ENCODE data around the gene LCN15.
"Not testable (repeated sequence)": the region's sequence is repeated elsewhere in the genome, so short reads cannot be mapped to it uniquely, and the experiment has no call there.

LCN15 gene, protein sequence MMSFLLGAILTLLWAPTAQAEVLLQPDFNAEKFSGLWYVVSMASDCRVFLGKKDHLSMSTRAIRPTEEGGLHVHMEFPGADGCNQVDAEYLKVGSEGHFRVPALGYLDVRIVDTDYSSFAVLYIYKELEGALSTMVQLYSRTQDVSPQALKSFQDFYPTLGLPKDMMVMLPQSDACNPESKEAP

DNA sequence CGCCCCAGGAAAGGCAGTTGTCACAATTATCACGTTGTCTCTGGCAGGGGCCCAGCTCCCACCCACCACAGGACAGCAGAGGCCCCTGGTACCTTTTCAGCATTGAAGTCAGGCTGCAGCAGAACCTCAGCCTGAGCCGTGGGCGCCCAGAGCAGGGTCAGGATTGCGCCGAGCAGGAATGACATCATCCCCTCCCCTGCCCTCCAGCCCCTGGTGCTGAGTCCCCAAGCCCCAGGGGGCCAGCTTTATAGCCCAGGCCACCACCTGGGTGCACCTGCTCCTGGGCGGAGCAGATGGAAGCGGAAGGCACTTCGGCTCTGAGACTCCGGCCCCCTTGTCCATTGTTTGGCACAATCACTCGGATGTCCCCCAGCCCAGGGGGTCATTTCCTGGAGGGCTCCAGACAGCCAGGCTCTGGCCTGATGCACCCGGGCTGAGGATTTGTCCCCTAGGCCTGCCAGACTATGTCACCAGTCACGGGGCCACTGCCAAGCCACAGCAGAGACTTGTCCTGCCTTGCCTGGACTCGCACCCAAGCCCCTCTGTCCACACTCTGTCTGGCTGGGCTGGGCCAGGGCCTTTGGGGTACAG, at the start of gene LCN15:
Gene LCN15 (minus strand): TSS at position 218 of the 591 bp plus-strand sequence. CDS start 30 bp downstream, at position 188.
- DNase-seq (ENCODE audit: low spot score): no peak

DNA sequence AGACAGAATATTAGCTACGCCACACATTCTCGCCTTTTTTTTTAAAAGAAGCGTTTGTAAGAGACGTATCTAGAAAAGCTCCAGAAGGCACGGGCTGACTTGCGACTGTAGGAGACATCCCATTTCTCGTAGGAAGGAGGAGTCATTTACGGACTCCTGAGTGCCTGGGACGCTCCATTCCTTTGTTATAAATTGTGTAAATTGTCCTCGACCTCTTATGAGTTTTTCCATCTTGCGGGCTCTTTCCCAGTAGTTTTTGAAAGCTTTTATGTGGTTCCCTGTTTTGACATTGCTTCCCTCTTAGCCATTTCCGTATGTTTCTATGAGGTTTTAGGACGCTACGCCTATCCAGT, 44.5 kb upstream of the LCN15 start:
- no peak for DNase-seq (ENCODE audit: low spot score)

DNA sequence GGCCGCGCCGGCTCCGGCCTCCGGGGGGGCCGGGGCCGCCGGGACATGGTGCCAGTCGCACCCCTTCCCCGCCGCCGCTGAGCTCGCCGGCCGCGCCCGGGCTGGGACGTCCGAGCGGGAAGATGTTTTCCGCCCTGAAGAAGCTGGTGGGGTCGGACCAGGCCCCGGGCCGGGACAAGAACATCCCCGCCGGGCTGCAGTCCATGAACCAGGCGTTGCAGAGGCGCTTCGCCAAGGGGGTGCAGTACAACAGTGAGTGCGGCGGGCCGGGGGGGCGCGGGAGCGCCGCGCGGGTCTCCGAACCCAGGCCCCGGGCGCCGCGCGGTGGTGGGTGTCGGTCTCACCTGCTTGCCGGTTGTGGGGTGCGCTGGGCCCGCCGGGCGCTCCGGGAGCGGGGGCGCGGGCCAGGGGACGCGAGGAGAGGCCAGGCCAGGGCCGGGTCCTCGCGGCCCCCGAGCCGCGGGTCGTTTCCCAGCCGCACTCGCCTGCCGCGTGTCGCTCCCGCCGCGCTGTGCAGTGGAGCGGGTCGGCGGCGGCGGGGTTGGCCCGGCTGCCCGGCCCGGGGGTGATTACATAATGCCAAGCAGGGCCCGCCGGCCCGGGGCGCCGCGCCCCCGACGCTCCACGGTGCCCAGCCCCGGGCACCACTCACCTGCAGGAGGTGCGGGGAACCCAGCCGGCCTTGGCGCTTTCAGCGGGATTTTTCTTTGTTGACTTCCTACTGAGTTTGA, 43.9 kb upstream of the LCN15 start:
- peak; percentile 62 for DNase-seq (ENCODE audit: low spot score)

DNA sequence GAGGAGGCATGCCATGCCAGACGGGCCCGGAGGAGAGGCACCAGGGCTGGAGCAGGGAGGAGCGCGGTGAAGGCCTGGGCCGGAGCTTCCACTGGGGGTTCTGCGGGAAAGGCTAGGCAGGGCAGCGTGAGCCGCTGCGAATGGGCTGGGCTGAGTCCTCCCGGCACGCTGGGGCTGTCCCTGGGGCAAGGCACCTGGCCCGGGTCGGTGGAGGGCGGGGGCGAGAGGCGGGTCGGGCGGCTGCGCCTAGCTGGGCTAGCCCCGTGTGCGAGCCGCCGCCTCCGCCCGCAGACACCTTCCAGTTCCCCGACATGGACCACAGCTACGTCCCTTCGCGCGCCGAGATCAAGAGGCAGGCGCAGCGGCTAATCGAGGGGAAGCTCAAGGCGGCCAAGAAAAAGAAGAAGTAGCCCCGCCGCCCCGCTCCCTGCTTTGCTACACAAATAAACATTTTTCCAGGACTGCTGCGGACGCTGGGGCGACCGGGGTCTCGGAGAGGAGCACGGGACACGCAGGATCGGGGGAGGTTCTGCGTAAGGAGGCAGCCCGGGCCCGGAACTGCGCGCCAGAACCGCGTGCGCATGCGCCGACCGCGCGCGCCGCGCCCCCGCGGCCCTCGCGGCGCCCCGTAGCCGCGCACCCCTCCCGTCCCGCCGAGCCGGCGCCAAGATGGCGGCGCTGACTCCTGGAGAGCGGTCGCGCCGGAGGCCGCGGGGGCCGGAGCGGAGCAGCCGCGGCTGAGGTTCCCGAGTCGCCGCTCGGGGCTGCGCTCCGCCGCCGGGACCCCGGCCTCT, 43.2 kb upstream of the LCN15 start, which contains the start of gene RABL6:
Gene RABL6 (plus strand): TSS at position 668 of the 794 bp plus-strand sequence. CDS start 249 bp downstream, outside the sequence.
- DNase-seq (ENCODE audit: low spot score): peak; percentile 98

DNA sequence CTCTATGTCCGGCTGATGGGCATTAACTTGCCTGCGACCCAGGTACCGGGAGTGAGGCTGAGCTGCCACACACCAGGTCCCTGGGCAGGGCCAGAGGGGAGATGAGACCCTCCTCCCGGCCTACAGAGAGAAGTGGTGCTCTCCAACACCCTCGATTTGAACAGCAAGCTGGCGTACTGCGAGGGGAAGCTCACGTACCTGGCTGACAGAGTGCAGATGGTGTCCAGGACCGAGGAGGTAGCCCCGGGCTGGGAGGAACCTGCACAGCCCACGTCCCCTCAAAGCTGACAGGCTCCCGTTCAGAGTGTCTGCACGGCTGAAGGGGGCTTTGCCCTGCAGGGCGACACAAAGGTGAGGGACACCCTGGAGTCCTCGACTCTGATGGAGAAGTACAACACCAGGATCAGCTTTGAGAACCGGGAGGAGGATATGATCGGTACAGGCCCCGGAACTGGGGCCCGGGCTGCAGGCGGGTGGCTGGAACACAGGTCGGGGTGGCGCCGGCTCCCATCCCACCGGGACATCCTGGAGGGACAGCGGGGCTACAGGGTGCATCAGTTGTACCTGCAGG, 42.4 kb upstream of the LCN15 start:
- no peak for DNase-seq (ENCODE audit: low spot score)

DNA sequence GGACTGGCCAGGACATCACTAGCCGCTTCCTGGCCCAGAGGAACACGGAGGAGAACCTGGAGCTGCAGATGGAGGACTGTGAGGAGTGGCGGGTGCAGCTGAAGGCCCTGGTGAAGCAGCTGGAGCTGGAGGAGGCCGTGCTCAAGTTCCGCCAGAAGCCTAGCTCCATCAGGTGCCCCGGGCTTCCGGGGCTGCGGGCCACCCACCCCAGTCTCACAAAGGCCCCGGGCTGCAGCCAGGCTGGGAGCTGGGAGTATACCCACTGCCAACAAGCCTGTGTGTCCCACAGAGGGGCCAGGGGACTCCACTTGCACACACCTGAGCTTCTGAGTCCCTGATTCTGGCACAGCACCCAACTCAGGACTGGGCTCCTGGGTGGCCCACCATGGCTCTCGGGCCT, 41.7 kb upstream of the LCN15 start:
- no peak for DNase-seq (ENCODE audit: low spot score)

DNA sequence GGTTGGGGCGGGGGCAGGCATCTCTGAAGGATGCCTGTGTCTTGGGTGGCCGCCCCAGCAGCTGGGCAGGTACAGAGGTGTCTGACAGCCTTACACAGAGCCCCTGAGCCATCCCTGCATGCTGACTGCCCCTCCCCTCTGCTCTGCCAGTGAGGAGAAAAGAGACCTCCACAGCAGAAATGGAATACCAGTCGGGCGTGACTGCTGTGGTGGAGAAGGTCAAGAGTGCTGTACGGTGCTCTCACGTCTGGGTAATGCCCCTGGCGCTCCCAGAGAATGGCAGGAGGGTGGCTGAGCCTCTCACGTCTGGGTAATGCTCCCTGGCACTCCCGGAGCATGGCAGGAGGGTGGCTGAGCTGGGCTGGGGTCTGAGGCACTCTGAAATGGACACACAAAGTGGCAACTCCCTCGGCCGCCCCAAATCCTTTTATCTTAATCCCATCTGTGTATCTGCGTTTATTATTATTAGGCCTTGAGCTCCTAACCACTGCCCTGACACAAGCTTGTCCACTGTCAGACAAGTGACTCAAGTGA, 41.0 kb upstream of the LCN15 start:
- no peak for DNase-seq (ENCODE audit: low spot score)

DNA sequence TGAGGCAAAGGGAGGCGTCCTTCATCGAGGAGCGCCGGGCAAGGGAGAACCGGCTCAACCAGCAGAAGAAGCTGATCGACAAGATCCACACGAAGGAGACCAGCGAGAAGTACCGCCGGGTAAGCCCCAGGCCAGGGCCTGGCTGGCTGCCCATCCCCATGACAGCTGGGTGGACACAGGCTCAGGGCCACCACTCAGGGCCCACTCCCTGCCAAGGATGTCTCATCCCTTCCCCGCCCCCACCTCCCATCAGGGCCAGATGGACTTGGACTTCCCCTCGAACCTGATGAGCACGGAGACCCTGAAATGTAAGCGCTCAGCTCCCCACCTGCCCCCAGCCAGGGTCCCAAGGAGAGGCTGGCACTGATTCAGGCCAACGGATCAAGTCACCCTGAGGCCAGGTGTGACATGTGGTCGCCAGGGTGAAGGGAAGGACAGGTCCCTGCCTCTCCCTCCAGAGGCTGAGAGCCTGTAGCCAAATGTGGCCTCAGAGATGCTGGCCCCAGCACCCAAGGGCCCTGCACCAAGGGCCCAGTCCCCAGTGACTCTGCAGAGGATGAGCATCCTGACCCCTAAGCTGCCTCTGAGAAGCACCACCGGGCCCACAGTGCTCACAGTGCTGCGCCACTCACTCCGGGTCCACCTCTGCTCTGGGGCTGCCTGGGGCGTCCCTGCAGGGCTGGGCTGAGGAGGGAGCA, 40.3 kb upstream of the LCN15 start:
- no peak for DNase-seq (ENCODE audit: low spot score)

DNA sequence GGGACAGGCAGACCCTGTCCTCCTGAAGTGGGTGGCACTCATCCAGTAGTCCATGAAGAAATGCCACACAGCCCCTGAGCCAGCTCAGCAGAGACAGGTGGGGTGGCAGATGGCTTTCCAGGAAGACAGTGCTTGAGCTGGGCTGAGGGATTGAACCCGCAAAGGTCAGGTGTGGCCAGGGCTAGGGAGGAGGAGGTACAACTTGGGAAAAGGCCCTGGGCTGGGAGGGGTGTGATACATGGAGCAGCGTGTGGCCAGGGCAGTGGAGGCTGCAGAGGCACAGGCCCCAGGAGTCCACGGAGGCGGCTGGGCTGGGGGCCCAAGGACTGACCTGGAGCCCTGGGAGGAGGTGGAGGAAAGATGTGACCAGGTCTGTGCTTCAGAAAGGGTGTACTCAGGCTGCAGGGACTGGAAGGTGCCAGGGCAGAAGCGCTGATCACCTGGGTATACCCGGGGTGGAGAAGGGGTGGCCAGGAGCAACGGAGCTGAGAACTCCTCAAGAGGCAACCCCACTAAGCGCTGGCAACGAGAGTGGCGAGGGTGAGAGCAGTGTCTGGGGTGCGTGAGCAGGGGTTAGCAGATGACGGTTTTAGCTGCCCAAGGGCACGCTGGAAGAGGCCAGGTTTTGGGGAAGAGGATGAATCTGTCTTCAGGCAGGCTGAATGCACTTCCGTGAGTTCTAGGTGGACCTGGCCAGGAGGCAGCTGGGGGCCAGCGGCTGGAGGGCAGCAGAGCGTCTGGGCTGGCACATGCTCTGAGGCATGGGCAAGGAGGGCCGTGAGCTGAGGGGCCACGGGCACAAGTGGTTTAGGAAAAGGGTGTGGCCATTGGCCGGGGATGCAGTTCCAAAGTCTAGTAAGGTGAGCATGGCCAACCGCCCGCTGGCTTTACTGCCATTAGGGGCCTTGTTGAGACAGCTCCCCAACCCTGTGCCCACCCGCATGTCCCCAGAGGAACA, 39.5 kb upstream of the LCN15 start:
- no peak for DNase-seq (ENCODE audit: low spot score)

DNA sequence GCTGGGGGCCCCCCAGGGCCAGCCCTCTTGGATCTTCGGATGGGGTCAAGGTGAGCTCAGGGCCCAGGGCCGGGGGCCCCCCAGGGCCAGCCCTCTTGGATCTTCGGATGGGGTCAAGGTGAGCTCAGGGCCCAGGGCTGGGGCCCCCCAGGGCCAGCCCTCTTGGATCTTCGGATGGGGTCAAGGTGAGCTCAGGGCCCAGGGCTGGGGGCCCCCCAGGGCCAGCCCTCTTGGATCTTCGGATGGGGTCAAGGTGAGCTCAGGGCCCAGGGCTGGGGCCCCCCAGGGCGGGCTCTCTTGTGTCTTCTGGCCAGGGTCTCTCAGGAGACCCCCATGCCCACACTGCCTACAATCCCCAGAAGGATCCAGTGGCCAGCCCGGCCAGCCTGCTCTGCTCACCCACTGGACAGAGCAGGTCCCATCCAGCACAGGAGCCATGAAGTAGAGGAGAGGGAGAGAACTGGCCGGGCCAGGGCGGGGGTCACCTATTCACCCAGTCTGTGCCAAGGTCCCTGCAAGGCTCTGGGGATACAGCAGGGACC, 38.8 kb upstream of the LCN15 start:
- not testable (repeated sequence) for DNase-seq (ENCODE audit: low spot score)

DNA sequence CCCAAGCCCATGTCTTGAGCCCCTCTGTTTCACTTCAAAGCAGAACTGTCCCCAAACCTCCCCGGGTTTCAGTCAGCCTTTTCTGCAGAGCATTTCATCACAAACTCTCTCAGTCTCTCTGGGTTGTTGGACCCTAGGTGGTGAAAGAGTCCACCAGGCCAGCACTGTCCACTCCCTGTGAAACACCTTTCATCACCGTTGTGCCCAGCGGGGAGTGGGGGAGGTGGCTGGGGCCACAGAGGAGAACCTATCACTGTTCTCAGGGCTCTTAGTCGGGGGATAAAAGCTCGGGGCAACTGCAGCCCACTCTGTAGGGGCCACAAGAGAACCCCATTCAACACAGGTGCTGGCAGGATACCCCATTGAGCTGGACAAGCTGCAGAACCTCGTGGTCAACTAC, 38.0 kb upstream of the LCN15 start:
- no peak for DNase-seq (ENCODE audit: low spot score)

DNA sequence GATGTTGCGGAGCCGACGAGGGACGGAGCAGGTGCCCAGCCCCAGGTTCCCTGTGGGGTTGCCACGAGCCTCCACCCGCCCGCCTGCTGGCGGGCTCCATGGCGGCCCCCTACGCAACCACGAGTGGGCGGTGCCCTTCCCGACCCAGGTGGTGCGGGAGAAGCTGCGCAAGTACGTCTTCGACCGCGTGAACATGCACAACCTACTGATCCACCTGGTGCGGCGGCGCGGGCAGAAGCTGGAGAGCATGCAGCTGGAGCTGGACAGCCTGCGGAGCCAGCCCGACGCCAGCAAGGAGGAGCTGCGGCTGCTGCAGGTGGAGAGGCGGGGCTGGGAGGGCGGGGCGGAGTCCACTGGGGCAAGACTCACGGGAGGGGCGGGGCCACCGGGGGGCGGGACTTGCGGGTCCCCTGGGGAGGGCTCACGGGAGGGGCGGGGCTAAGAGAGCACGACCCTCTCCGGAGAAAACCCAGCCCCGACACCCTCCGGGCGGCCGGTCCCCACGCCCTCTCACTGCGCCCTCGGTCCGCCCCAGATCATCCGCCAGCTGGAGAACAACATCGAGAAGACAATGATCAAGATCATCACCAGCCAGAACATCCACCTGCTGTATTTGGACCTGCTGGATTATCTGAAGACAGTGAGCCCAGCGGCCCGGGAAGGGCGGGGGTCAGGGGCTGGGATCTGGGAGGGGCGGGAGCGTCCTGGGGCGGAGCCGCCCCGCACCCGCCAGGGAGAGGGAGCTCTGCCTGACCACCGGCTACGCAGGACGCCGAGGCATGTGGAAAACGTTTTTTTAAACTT, 35.7 kb upstream of the LCN15 start:
- peak; percentile 87 for DNase-seq (ENCODE audit: low spot score)

DNA sequence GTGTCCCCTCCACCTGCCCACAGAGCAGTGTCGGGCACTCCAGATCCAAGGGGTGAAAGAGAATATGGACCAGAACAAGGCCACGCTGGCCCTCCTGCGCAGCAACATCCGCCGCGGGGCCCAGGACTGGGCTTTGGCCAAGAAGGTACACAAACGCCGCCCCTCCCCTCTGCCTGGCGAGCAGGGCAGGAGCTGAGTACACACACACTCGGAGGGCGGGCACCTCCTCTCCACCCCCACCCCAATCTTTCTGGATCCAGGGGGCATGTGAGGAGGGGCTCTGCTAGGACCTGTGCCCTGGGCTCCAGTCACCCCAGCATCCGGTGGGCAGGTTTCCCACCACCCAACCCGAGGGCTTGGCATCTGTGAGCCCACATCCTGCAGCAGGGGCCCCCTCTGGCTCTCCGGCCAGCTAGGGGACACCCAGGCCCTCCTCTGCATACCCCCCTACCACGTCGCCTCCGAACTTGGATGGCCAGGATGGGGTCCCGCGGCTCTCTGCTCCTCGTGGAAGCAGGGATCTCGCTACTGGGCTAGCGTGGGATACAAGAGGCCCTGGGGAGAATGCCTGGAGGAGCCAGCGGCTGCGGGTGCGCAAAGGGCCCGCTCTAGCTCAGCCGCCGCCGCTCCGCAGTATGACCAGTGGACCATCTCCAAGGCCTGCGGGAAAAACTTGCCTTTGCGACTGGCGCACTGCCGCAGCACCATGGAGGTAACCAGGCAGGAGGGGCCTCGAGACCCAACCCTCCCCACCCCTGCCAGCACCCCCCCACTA, 34.9 kb upstream of the LCN15 start:
- no peak for DNase-seq (ENCODE audit: low spot score)

DNA sequence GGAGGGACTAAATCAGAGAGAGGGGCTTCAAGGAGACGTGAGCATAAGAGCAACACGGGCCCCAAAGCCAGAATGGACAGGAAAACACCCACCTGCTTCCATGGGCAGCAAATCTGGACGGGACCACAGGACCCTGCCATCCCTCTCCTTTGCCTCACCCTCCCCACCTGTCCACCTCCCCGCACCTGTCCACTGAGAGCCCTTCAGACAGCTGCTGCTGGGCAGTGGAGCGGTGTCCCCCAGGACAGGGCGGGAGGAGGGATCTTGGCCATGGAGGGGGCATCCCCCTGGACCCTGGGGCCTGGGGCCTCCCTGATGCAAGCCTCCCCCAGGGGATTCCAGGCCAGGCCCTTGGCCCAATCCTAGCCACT, 34.4 kb upstream of the LCN15 start:
- DNase-seq (ENCODE audit: low spot score): no peak

DNA sequence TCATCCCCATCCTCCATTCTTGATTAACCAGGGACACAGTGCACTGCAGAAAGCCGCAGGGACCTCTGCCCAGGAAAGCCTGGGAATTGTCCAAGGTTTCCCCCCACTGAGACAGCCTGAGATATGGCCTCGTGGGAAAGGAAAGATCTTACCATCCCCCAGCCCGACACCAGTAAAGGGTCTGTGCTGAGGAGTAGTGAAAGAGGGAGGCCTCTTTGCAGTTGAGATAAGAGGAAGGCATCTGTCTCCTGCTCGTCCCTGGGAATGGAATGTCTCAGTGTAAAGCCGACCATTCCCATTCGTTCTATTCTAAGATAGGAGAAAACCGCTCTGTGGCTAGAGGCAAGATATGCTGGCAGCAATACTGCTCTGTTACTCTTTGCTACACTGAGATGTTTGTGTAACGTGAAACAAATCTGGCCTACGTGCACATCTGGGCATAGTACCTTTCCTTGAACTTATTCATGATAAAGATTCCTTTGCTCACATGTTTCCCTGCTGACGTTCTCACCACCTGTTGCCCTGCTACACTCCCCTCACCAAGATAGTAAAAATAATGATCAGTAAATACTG, 32.5 kb upstream of the LCN15 start:
- DNase-seq (ENCODE audit: low spot score): not testable (repeated sequence)

DNA sequence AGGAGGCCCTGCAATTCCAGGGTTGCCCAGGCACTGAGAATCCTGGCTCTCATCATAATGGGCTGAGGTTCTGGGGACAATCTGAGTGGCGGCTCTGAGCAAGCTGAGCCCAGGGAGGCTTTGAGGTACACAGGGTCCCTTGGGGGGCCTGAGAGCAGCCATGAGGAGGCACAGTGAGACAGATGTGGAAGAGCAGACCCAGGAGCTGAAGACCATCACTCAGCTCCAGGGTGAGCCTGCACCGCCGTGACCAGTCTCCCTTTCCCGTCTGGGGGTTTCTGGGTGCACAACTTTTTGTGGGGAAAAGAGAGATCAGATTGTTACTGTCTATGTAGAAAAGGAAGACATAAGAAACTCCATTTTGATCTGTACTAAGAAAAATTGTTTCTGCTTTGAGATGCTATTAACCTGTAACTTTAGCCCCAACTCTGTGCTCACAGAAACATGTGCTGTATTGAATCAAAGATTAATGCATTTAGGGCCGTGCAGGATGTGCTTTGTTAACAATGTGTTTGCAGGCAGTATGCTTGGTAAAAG, 32.0 kb upstream of the LCN15 start, which contains the start of gene CCDC183:
Gene CCDC183 (plus strand): TSS at position 101 of the 537 bp plus-strand sequence. CDS start 60 bp downstream, at position 161.
- DNase-seq (ENCODE audit: low spot score): no peak

DNA sequence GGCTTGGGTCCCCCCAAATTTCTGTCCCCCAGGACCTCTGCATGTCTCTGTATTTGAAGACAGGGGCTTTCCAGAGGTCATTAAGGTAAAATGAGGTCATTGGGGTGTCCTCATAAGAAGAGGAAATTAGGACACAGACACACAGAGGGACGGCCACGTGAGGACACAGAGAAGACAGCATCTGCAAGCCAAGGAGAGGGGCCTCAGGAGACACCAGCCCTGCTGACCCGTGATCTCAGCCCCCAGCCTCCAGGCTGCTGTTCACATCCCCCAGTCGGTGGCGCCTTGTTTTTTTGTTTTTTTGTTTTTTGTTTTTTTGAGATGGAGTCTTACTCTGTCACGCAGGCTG, 30.7 kb upstream of the LCN15 start:
- DNase-seq (ENCODE audit: low spot score): no peak
